ENCODE results near the gene SOX6.

GRCh38 chr11:16041207-16041606 lies 315.1 kb downstream of the SOX6 start:
- TF ChIP-seq CTCF (IDR thresholded peaks at IDR 0.05) (no peak), POLR2A (IDR thresholded peaks at IDR 0.05) (no peak)
